ENCODE measurements around the gene COMMD3. TPM values are rescaled to one million over a fixed set of nuclear protein-coding genes. Genes with fewer than 3 reads are reported as not detected.
A peak's percentile ranks its signal among the peaks of the same experiment; 100 is the strongest.

Gene COMMD3
- total and polyA plus RNA-seq, 9 of the 15 experiments (the other 6 are each of a cell fraction or from before 2014, with no cell fraction given): 50.7 to 217 (median 80.1) TPM

DNA sequence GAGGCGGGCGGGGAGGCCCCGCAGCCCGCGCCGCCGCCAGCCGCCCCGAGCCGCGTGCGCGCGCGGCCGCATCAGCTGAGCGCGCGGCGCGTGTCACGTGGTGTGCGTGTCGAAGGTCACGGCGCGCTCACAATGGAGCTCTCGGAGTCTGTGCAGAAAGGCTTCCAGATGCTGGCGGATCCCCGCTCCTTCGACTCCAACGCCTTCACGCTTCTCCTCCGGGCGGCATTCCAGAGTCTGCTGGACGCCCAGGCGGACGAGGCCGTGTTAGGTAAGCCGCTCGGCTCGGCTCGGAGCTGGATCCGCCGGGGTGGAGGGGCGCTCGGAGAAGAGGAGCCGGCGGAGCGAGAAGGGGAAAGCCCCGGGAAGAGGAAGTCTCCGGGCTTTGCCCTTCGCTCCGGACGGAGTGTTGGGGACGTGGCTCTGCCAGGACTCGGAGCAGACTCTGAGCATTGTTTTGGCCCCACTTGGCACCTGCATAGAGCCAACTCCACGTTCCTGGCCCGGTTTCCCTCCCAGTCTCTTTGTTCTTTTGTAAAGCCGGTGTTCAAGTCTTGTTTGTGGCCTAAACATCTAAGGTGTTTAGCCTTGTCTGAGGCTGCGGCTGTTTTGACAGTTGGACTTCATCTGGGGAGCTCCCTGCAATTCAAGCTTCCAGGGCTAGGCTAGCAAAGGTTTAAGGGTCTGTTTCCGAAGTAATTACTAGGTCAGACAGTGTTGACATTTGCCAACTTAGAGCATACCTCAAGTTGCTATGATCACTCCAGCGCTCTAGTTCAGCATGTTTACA is at the start of gene COMMD3 (continued):
- TF ChIP-seq, protein P1, sequence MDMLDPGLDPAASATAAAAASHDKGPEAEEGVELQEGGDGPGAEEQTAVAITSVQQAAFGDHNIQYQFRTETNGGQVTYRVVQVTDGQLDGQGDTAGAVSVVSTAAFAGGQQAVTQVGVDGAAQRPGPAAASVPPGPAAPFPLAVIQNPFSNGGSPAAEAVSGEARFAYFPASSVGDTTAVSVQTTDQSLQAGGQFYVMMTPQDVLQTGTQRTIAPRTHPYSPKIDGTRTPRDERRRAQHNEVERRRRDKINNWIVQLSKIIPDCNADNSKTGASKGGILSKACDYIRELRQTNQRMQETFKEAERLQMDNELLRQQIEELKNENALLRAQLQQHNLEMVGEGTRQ (CRISPR knock-in tag; IDR thresholded peaks at IDR 0.05): peak; percentile 93
- TF ChIP-seq PTBP1 (IDR thresholded peaks at IDR 0.05; ENCODE audit: low read depth, low read length) (no peak), HNRNPH1 (optimal IDR thresholded peaks at IDR 0.05; ENCODE audit: low read depth, low read length) (no peak), NCOA6 (IDR thresholded peaks at IDR 0.05) (no peak), NR3C1 (CRISPR knock-in tag; IDR thresholded peaks at IDR 0.05) (no peak), POLR2A (conservative IDR thresholded peaks at IDR 0.05) (peak; percentile 89), OTX1 (CRISPR knock-in tag; IDR thresholded peaks at IDR 0.05) (peak; percentile 23; the same call in 1 of the 2 replicates), ZNF717 (CRISPR knock-in tag; IDR thresholded peaks at IDR 0.05) (no peak), ZNF707 (CRISPR knock-in tag; conservative IDR thresholded peaks at IDR 0.05) (no peak), CHD1 (IDR thresholded peaks at IDR 0.05; ENCODE audit: low read length) (peak; percentile 84), ZNF121 (CRISPR knock-in tag; conservative IDR thresholded peaks at IDR 0.05) (no peak), MED1 (CRISPR knock-in tag; IDR thresholded peaks at IDR 0.05; ENCODE audit: borderline replicate concordance) (no peak), PURB (CRISPR knock-in tag; IDR thresholded peaks at IDR 0.05; ENCODE audit: low read depth) (no peak)
- TF ChIP-seq, protein P2, sequence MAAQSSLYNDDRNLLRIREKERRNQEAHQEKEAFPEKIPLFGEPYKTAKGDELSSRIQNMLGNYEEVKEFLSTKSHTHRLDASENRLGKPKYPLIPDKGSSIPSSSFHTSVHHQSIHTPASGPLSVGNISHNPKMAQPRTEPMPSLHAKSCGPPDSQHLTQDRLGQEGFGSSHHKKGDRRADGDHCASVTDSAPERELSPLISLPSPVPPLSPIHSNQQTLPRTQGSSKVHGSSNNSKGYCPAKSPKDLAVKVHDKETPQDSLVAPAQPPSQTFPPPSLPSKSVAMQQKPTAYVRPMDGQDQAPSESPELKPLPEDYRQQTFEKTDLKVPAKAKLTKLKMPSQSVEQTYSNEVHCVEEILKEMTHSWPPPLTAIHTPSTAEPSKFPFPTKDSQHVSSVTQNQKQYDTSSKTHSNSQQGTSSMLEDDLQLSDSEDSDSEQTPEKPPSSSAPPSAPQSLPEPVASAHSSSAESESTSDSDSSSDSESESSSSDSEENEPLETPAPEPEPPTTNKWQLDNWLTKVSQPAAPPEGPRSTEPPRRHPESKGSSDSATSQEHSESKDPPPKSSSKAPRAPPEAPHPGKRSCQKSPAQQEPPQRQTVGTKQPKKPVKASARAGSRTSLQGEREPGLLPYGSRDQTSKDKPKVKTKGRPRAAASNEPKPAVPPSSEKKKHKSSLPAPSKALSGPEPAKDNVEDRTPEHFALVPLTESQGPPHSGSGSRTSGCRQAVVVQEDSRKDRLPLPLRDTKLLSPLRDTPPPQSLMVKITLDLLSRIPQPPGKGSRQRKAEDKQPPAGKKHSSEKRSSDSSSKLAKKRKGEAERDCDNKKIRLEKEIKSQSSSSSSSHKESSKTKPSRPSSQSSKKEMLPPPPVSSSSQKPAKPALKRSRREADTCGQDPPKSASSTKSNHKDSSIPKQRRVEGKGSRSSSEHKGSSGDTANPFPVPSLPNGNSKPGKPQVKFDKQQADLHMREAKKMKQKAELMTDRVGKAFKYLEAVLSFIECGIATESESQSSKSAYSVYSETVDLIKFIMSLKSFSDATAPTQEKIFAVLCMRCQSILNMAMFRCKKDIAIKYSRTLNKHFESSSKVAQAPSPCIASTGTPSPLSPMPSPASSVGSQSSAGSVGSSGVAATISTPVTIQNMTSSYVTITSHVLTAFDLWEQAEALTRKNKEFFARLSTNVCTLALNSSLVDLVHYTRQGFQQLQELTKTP (IDR thresholded peaks at IDR 0.05; ENCODE audit: low read depth in 1 of 2, partially characterized antibody in 2 of 2): peak; percentile 74 to 78
- TF ChIP-seq, protein P3, sequence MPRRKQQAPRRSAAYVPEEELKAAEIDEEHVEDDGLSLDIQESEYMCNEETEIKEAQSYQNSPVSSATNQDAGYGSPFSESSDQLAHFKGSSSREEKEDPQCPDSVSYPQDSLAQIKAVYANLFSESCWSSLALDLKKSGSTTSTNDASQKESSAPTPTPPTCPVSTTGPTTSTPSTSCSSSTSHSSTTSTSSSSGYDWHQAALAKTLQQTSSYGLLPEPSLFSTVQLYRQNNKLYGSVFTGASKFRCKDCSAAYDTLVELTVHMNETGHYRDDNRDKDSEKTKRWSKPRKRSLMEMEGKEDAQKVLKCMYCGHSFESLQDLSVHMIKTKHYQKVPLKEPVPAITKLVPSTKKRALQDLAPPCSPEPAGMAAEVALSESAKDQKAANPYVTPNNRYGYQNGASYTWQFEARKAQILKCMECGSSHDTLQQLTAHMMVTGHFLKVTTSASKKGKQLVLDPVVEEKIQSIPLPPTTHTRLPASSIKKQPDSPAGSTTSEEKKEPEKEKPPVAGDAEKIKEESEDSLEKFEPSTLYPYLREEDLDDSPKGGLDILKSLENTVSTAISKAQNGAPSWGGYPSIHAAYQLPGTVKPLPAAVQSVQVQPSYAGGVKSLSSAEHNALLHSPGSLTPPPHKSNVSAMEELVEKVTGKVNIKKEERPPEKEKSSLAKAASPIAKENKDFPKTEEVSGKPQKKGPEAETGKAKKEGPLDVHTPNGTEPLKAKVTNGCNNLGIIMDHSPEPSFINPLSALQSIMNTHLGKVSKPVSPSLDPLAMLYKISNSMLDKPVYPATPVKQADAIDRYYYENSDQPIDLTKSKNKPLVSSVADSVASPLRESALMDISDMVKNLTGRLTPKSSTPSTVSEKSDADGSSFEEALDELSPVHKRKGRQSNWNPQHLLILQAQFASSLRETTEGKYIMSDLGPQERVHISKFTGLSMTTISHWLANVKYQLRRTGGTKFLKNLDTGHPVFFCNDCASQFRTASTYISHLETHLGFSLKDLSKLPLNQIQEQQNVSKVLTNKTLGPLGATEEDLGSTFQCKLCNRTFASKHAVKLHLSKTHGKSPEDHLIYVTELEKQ (CRISPR knock-in tag; IDR thresholded peaks at IDR 0.05): no peak
- TF ChIP-seq, protein P4, sequence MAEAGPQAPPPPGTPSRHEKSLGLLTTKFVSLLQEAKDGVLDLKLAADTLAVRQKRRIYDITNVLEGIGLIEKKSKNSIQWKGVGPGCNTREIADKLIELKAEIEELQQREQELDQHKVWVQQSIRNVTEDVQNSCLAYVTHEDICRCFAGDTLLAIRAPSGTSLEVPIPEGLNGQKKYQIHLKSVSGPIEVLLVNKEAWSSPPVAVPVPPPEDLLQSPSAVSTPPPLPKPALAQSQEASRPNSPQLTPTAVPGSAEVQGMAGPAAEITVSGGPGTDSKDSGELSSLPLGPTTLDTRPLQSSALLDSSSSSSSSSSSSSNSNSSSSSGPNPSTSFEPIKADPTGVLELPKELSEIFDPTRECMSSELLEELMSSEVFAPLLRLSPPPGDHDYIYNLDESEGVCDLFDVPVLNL (CRISPR knock-in tag; IDR thresholded peaks at IDR 0.05; ENCODE audit: low read depth): no peak
- TF ChIP-seq, protein P5, sequence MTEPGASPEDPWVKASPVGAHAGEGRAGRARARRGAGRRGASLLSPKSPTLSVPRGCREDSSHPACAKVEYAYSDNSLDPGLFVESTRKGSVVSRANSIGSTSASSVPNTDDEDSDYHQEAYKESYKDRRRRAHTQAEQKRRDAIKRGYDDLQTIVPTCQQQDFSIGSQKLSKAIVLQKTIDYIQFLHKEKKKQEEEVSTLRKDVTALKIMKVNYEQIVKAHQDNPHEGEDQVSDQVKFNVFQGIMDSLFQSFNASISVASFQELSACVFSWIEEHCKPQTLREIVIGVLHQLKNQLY (CRISPR knock-in tag; conservative IDR thresholded peaks at IDR 0.05): no peak

Data from K562 (cell line).